Activated CD8-positive, alpha-beta memory T cell treated with anti-CD3 and anti-CD28 coated beads, Interleukin-2, amount 50 U/mL, for 24 hours (primary cell): Measurements from ENCODE around the gene ASTN2.

Experiments used
- DNase-seq: peaks from one replicate; pipeline ENCODE4 v3.0.0-alpha.2; 2020; ENCODE audit errors: extremely low read depth

Gene ASTN2

GRCh38 chr9:116390303-116391228, 1024.3 kb downstream of the ASTN2 start:
- DNase-seq: no peak

- DNase-seq: no peak
Measured at GRCh38 chr9:116389541-116390302, 1025.1 kb downstream of the ASTN2 start.

GRCh38 chr9:116387934-116388698, 1026.7 kb downstream of the ASTN2 start:
- no peak for DNase-seq

GRCh38 chr9:116383936-116384335, 1030.9 kb downstream of the ASTN2 start:
- DNase-seq: no peak

- no peak for DNase-seq
Measured at GRCh38 chr9:116383133-116383532, 1031.7 kb downstream of the ASTN2 start.

GRCh38 chr9:116382053-116382452, 1032.8 kb downstream of the ASTN2 start:
- DNase-seq: no peak

- no peak for DNase-seq
Measured at GRCh38 chr9:116381350-116381749, 1033.5 kb downstream of the ASTN2 start.

GRCh38 chr9:116380496-116380995, 1034.3 kb downstream of the ASTN2 start:
- DNase-seq: no peak

GRCh38 chr9:116379821-116380220, 1035.0 kb downstream of the ASTN2 start:
- DNase-seq: no peak

- no peak for DNase-seq
Measured at GRCh38 chr9:116378873-116379272, 1036.0 kb downstream of the ASTN2 start.

- no peak for DNase-seq
Measured at GRCh38 chr9:116377179-116377798, 1037.6 kb downstream of the ASTN2 start.
